Activated B cell treated with CpG ODN at 0.5 μM for 24 hours (primary cell): ENCODE measurements around the gene SCARB2. TPM values are rescaled to one million over a fixed set of nuclear protein-coding genes. Genes with fewer than 3 reads are reported as not detected.

Experiments
- ATAC-seq: fragments of 200-7000 bp; cut with Tn5 transposase; one replicate; pipeline ENCODE4 v1.10.0; 2021; ENCODE audit warnings: low read depth, mild to moderate bottlenecking, moderate library complexity
- CTCF ChIA-PET: fragments of 350-600 bp; sonication (Branson Sonifier 250); formaldehyde crosslinking; loops from one replicate; lab custom pipeline; 2021; ENCODE audit warnings: antibody characterized with exemption; lab: Charles Lee
- POLR2A ChIA-PET: fragments of 350-600 bp; sonication (Branson Sonifier 250); formaldehyde crosslinking; loops from one replicate; lab custom pipeline; 2021; ENCODE audit warnings: antibody characterized with exemption; lab: Charles Lee
- DNase-seq: peaks from one replicate; pipeline ENCODE4 v3.0.0; 2022
- H3K27ac Mint-ChIP-seq: one replicate; pipeline ENCODE4 v1.8.0; 2020; ENCODE audit warnings: mixed read lengths
- H3K27me3 Mint-ChIP-seq: one replicate; pipeline ENCODE4 v1.8.0; 2021; ENCODE audit warnings: mixed read lengths
- H3K36me3 Mint-ChIP-seq: one replicate; pipeline ENCODE4 v1.8.0; 2021; ENCODE audit warnings: low read depth, mixed read lengths
- H3K4me1 Mint-ChIP-seq: one replicate; pipeline ENCODE4 v1.8.0; 2021; ENCODE audit warnings: mixed read lengths
- H3K4me3 Mint-ChIP-seq: one replicate; pipeline ENCODE4 v1.8.0; 2020; ENCODE audit warnings: mild to moderate bottlenecking, mixed read lengths
- H3K9me3 Mint-ChIP-seq: one replicate; pipeline ENCODE4 v1.8.0; 2020; ENCODE audit warnings: mixed read lengths
- CTCF ChIP-seq: fragments of 200-600 bp; IDR thresholded peaks from one replicate; pipeline ENCODE4 v1.8.0; 2022; ENCODE audit warnings: antibody characterized with exemption, mild to moderate bottlenecking
- intact Hi-C: fragments of 100-400 bp; cut with micrococcal nuclease; formaldehyde crosslinking; loops from one replicate; pipeline ENCODE4 v1.15.1; 2024
- total RNA-seq: library from RNA; stranded (reverse); gene quantifications from 2 replicates; pipeline ENCODE4 v1.2.3, GENCODE V29; 2022

Gene SCARB2
- total RNA-seq, 1 donor from 2014 or later, result 21.8 TPM

DNA sequence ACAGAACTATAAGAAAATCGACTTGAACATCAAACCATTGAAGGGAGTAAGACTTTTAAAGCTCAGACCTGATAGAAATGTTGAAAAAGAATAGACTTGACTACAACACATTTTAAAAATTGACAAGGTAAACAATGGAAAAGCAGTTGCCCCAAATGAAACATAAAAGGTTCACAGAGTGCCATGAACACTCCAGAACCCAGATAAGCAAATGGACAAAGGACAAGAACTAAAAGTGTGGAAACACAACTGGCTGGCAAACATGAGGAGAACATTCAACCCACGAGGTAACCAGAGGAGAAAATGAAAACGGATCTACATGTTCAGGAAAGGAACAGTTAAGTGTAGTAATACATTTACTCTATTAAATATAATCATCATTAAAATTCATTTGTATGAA is 26.5 kb downstream of the SCARB2 start:
- TF ChIP-seq CTCF, result no peak
- Mint-ChIP-seq H3K4me1 (no peaks in the 10 kb centered on the region), H3K27me3 (no peaks in the 10 kb centered on the region), H3K4me3 (no peak overlapping the region), H3K27ac (no peak overlapping the region), H3K36me3 (peaks cover 52% of the 10 kb centered on the region), H3K9me3 (peaks cover 3% of the 10 kb centered on the region)
- ChIA-PET CTCF (interaction anchor here (1.3 kb wide), 1 partner anchor 317 kb away, joined by 5 read pairs; no protein-coding TSS in a partner anchor), POLR2A (no interaction called here)
- no peak for ATAC-seq
- DNase-seq, result no peak
- intact Hi-C loops, result no loop called here

GRCh38 chr4:76182463-76182862 is 31.2 kb downstream of the SCARB2 start:
- intact Hi-C loops, result loop anchor here (5.0 kb wide), 2 partner anchors 70 to 250 kb away; partner anchors contain the start of gene FAM47E
- POLR2A ChIA-PET, result no interaction called here
- Mint-ChIP-seq H3K27ac (no peak overlapping the region), H3K9me3 (no peaks in the 10 kb centered on the region), H3K4me3 (no peak overlapping the region), H3K4me1 (peaks cover 1% of the 10 kb centered on the region), H3K36me3 (peaks cover 37% of the 10 kb centered on the region), H3K27me3 (no peaks in the 10 kb centered on the region)
- ATAC-seq, result no peak
- CTCF ChIA-PET, result no interaction called here
- no peak for DNase-seq
- TF ChIP-seq CTCF, result no peak

- H3K27me3 Mint-ChIP-seq, result no peaks in the 10 kb centered on the region
- ChIA-PET POLR2A (interaction anchor here (1.0 kb wide), 1 partner anchor 665 kb away, joined by 3 read pairs; the partner anchor contains the start of genes RCHY1 and THAP6), CTCF (interaction anchor here (0.6 to 4.3 kb wide), 34 partner anchors 9 to 1128 kb away, joined by 3 to 69 read pairs (median 3); partner anchors contain the start of genes FAM47E, NUP54, SCARB2 and STBD1)
- peaks cover 33% of the 10 kb centered on the region for H3K36me3 Mint-ChIP-seq
- DNase-seq (peak; percentile 62), ATAC-seq (peak; percentile 79)
- peaks cover 5% of the 10 kb centered on the region for H3K4me1 Mint-ChIP-seq
- intact Hi-C loops, result loop anchor here (1.0 to 5.0 kb wide), 8 partner anchors 33 to 1129 kb away; partner anchors contain the start of genes FAM47E and SCARB2
- peak; percentile 76 for TF ChIP-seq CTCF
- H3K27ac Mint-ChIP-seq, result no peak overlapping the region
- no peaks in the 10 kb centered on the region for H3K9me3 Mint-ChIP-seq
- H3K4me3 Mint-ChIP-seq, result no peak overlapping the region
Measured at GRCh38 chr4:76179398-76180318, 34.0 kb downstream of the SCARB2 start.

GRCh38 chr4:76178296-76178695 is 35.3 kb downstream of the SCARB2 start:
- intact Hi-C loops, result loop anchor here (2.0 to 5.0 kb wide), 2 partner anchors 569 to 1131 kb away; no protein-coding TSS in a partner anchor
- DNase-seq (no peak), ATAC-seq (no peak)
- Mint-ChIP-seq H3K9me3 (no peaks in the 10 kb centered on the region), H3K36me3 (peaks cover 44% of the 10 kb centered on the region), H3K4me3 (no peak overlapping the region), H3K27ac (no peak overlapping the region), H3K27me3 (no peaks in the 10 kb centered on the region), H3K4me1 (peaks cover 5% of the 10 kb centered on the region)
- no peak for TF ChIP-seq CTCF
- POLR2A ChIA-PET, result no interaction called here
- CTCF ChIA-PET, result interaction anchor here (1.1 to 4.3 kb wide), 5 partner anchors 20 to 325 kb away, joined by 3 to 69 read pairs (median 26); no protein-coding TSS in a partner anchor

- no peak overlapping the region for H3K4me3 Mint-ChIP-seq
- no peaks in the 10 kb centered on the region for H3K27me3 Mint-ChIP-seq
- no peak for ATAC-seq
- TF ChIP-seq CTCF, result no peak
- no peaks in the 10 kb centered on the region for H3K9me3 Mint-ChIP-seq
- peaks cover 46% of the 10 kb centered on the region for H3K36me3 Mint-ChIP-seq
- ChIA-PET CTCF (interaction anchor here (1.1 to 4.3 kb wide), 3 partner anchors 77 to 326 kb away, joined by 3 to 69 read pairs (median 40); no protein-coding TSS in a partner anchor), POLR2A (no interaction called here)
- intact Hi-C loops, result loop anchor here (2.0 to 5.0 kb wide), 2 partner anchors 570 to 1131 kb away; no protein-coding TSS in a partner anchor
- no peak for DNase-seq
- peaks cover 5% of the 10 kb centered on the region for H3K4me1 Mint-ChIP-seq
- H3K27ac Mint-ChIP-seq, result no peak overlapping the region
Measured at GRCh38 chr4:76177709-76178108, 35.9 kb downstream of the SCARB2 start.
